ENCODE data around the gene CD36. TPM values are rescaled to one million over a fixed set of nuclear protein-coding genes. Genes with fewer than 3 reads are reported as not detected.

The CD36 gene
- total and polyA plus RNA-seq, 2 donors (not counting 3 experiments of a cell fraction or from before 2014, with no cell fraction given): 0.58 to 0.87 TPM

- DNase-seq (ENCODE audit: low read depth, low spot score) (no peak), FAIRE-seq (no peak)
- CTCF ChIA-PET: interaction anchor here (1.4 kb wide), 1 partner anchor 11 kb away, joined by 3 read pairs; no protein-coding TSS in a partner anchor
- no peaks in the 10 kb centered on the region for H3K9me3 ChIP-seq (replicated peaks; ENCODE audit: control insufficient read depth, insufficient read depth, low read length)
- H3K4me3 ChIP-seq (replicated peaks in 1 of 3; ENCODE audit: insufficient read depth in 1 of 3, low read depth in 1 of 3, low read length in 3 of 3): no peak overlapping the region
- H4K20me1 ChIP-seq (replicated peaks; ENCODE audit: control insufficient read depth, extremely low read depth, insufficient read depth, low read length): no peaks in the 10 kb centered on the region
- no peaks in the 10 kb centered on the region for H3K27me3 ChIP-seq (ENCODE audit: control insufficient read depth in 2 of 2, insufficient read depth in 2 of 2, low read length in 2 of 2)
- POLR2A ChIA-PET: no interaction called here
- H3K27ac ChIP-seq (ENCODE audit: insufficient read depth, low read depth, low read length): no peak overlapping the region
- no TSS peak for BruUV-seq (replicated peaks)
- H3K4me1 ChIP-seq (ENCODE audit: control insufficient read depth, extremely low read depth, insufficient read depth, low read length): no peaks in the 10 kb centered on the region
- no peak overlapping the region for H3K9ac ChIP-seq (replicated peaks; ENCODE audit: extremely low read depth, insufficient read depth, low read length)
- intact Hi-C loops (cut with micrococcal nuclease): no loop called here
- H2AFZ ChIP-seq (ENCODE audit: low read depth, low read length): no peak overlapping the region
- H3K79me2 ChIP-seq (ENCODE audit: control insufficient read depth, insufficient read depth, low read length): no peaks in the 10 kb centered on the region
- dilution Hi-C loops (cut with MboI; ENCODE audit: extremely low pct_ligation_motif_present, low sequenced_read_pairs): no loop called here
- H3K9me1 ChIP-seq (replicated peaks; ENCODE audit: control insufficient read depth, extremely low read depth, insufficient read depth, low read length): no peaks in the 10 kb centered on the region
- H3K4me2 ChIP-seq (ENCODE audit: insufficient read depth, low read length): no peak overlapping the region
- no peak for TF ChIP-seq GATA2 (IDR thresholded peaks at IDR 0.05; ENCODE audit: insufficient read depth, insufficient read length, low read depth, low read length)
- no peak for TF ChIP-seq CTCF (IDR thresholded peaks at IDR 0.05; ENCODE audit: extremely low read depth in 1 of 2, insufficient read depth in 1 of 2, low read depth in 1 of 2, low read length in 2 of 2)
- no peak for TF ChIP-seq MYC (IDR thresholded peaks at IDR 0.05; ENCODE audit: low read depth, low read length)
- H3K36me3 ChIP-seq (ENCODE audit: control insufficient read depth in 2 of 2, extremely low read depth in 1 of 2, insufficient read depth in 2 of 2, low read length in 2 of 2): no peaks in the 10 kb centered on the region
These were observed 9.0 kb downstream of the CD36 start for GRCh38 chr7:80647436-80647835.

DNA sequence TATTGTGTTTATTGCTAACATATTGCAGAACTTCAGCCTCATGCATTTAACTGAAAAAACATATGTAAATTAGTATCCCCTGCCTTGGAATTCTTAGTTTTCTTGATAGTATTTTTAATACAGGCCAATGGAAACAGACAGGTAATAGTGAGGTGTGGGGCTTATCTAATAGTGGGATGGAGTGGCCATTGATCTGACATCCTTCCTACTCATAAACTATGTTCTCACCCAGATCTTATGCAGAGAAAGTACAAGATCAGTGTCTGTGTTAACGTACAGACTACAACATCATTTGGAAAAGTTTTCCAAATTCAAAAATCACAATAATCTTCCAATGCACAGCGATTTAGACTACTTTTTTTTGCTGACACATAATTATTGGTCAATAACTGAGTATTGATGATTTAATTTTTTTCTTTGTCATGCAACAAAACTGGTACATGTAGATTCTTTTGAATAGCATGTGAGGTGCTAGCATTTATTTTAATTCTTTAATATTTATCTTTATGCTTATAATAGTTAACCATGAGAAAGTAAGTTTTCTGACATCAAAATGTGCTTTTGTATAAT is 9.7 kb downstream of the CD36 start:
- BruUV-seq (replicated peaks): no TSS peak
- no peak overlapping the region for H3K4me3 ChIP-seq (replicated peaks in 1 of 3; ENCODE audit: insufficient read depth in 1 of 3, low read depth in 1 of 3, low read length in 3 of 3)
- H2AFZ ChIP-seq (ENCODE audit: low read depth, low read length): no peak overlapping the region
- ChIA-PET POLR2A (no interaction called here), CTCF (no interaction called here)
- H3K9me1 ChIP-seq (replicated peaks; ENCODE audit: control insufficient read depth, extremely low read depth, insufficient read depth, low read length): no peaks in the 10 kb centered on the region
- H3K27me3 ChIP-seq (ENCODE audit: control insufficient read depth in 2 of 2, insufficient read depth in 2 of 2, low read length in 2 of 2): no peaks in the 10 kb centered on the region
- FAIRE-seq: no peak
- DNase-seq (ENCODE audit: low read depth, low spot score): no peak
- intact Hi-C loops (cut with micrococcal nuclease): no loop called here
- H3K9ac ChIP-seq (replicated peaks; ENCODE audit: extremely low read depth, insufficient read depth, low read length): no peak overlapping the region
- H3K4me1 ChIP-seq (ENCODE audit: control insufficient read depth, extremely low read depth, insufficient read depth, low read length): no peaks in the 10 kb centered on the region
- TF ChIP-seq MAX (IDR thresholded peaks at IDR 0.05; ENCODE audit: insufficient read depth, insufficient read length) (no peak), FOS (IDR thresholded peaks at IDR 0.05; ENCODE audit: borderline replicate concordance, insufficient read depth, low read length) (no peak), POLR2AphosphoS5 (IDR thresholded peaks at IDR 0.05; ENCODE audit: insufficient read depth, low read depth, low read length) (no peak), JUN (IDR thresholded peaks at IDR 0.05; ENCODE audit: borderline replicate concordance, insufficient read depth, insufficient read length, low read depth) (no peak), EZH2 (IDR thresholded peaks at IDR 0.05; ENCODE audit: borderline replicate concordance, low read depth, low read length, severe bottlenecking) (no peak), MYC (IDR thresholded peaks at IDR 0.05; ENCODE audit: low read depth, low read length) (no peak), POLR2A (IDR thresholded peaks at IDR 0.05; ENCODE audit: low read depth, low read length) (no peak), GATA2 (IDR thresholded peaks at IDR 0.05; ENCODE audit: insufficient read depth, insufficient read length, low read depth, low read length) (no peak), CTCF (IDR thresholded peaks at IDR 0.05; ENCODE audit: extremely low read depth in 1 of 2, insufficient read depth in 1 of 2, low read depth in 1 of 2, low read length in 2 of 2) (no peak)
- dilution Hi-C loops (cut with MboI; ENCODE audit: extremely low pct_ligation_motif_present, low sequenced_read_pairs): no loop called here
- H3K79me2 ChIP-seq (ENCODE audit: control insufficient read depth, insufficient read depth, low read length): no peaks in the 10 kb centered on the region
- H3K9me3 ChIP-seq (replicated peaks; ENCODE audit: control insufficient read depth, insufficient read depth, low read length): no peaks in the 10 kb centered on the region
- H3K27ac ChIP-seq (ENCODE audit: insufficient read depth, low read depth, low read length): no peak overlapping the region
- H3K36me3 ChIP-seq (ENCODE audit: control insufficient read depth in 2 of 2, extremely low read depth in 1 of 2, insufficient read depth in 2 of 2, low read length in 2 of 2): no peaks in the 10 kb centered on the region
- H4K20me1 ChIP-seq (replicated peaks; ENCODE audit: control insufficient read depth, extremely low read depth, insufficient read depth, low read length): no peaks in the 10 kb centered on the region
- H3K4me2 ChIP-seq (ENCODE audit: insufficient read depth, low read length): no peak overlapping the region
